IPS-18c (cell line): ENCODE measurements around the gene HOXA9.
A peak's percentile ranks its signal among the peaks of the same experiment; 100 is the strongest.

Source experiments
- H3K4me3 ChIP-seq: 2 replicates; pipeline ENCODE4 v1.7.0; 2013; ENCODE audit warnings: low read depth, mild to moderate bottlenecking, low read length, moderate library complexity; ENCODE audit not compliant: insufficient read depth
- H3K9me3 ChIP-seq: one replicate; pipeline ENCODE4 v1.6.1; 2013; ENCODE audit warnings: mild to moderate bottlenecking, low read length, moderate library complexity; ENCODE audit not compliant: control insufficient read depth, insufficient read depth

Gene HOXA9

GRCh38 chr7:27118580-27118979 is 46.8 kb downstream of the HOXA9 start:
- peaks cover 10% of the 10 kb centered on the region for H3K9me3 ChIP-seq
- no peak overlapping the region for H3K4me3 ChIP-seq

GRCh38 chr7:27117887-27118491 is 47.3 kb downstream of the HOXA9 start:
- peaks cover 10% of the 10 kb centered on the region for H3K9me3 ChIP-seq
- H3K4me3 ChIP-seq: no peak overlapping the region

GRCh38 chr7:27116962-27117886 is 48.1 kb downstream of the HOXA9 start:
- H3K4me3 ChIP-seq: no peak overlapping the region
- peaks cover 10% of the 10 kb centered on the region for H3K9me3 ChIP-seq

GRCh38 chr7:27116031-27116961 is 49.0 kb downstream of the HOXA9 start:
- no peak overlapping the region for H3K4me3 ChIP-seq
- peaks cover 10% of the 10 kb centered on the region for H3K9me3 ChIP-seq

- Histone ChIP-seq H3K4me3 (no peak overlapping the region), H3K9me3 (peaks cover 10% of the 10 kb centered on the region)
Measured at GRCh38 chr7:27115221-27116026, 49.9 kb downstream of the HOXA9 start.

GRCh38 chr7:27114881-27115220 is 50.5 kb downstream of the HOXA9 start:
- Histone ChIP-seq H3K4me3 (no peak overlapping the region), H3K9me3 (peaks cover 10% of the 10 kb centered on the region)

GRCh38 chr7:27113991-27114769 is 51.2 kb downstream of the HOXA9 start:
- Histone ChIP-seq H3K9me3 (peaks cover 10% of the 10 kb centered on the region), H3K4me3 (no peak overlapping the region)

GRCh38 chr7:27112955-27113949 is 52.1 kb downstream of the HOXA9 start:
- Histone ChIP-seq H3K9me3 (peaks cover 10% of the 10 kb centered on the region), H3K4me3 (peak overlapping the region; percentile 25)
